CD4-positive, alpha-beta memory T cell (primary cell): ENCODE results near the gene KCNK13. TPM values are rescaled to one million over a fixed set of nuclear protein-coding genes. Genes with fewer than 3 reads are reported as not detected.

ENCODE experiments used
- CTCF ChIA-PET: fragments of 350-600 bp; sonication (Branson Sonifier 250); formaldehyde crosslinking; loops from one replicate; lab custom pipeline; 2021; ENCODE audit warnings: inconsistent platforms; ENCODE audit not compliant: partially characterized antibody; lab: Charles Lee
- POLR2A ChIA-PET: fragments of 350-600 bp; sonication (Branson Sonifier 250); formaldehyde crosslinking; loops from one replicate; lab custom pipeline; 2021; ENCODE audit not compliant: partially characterized antibody; lab: Charles Lee
- DNase-seq, 5 donors: peaks; one replicate each; pipeline versions ENCODE4 v3.0.0 to v3.0.0-alpha.2; 2020 to 2022; ENCODE audit warnings: mixed read lengths in 1 of 5
- H3K27ac ChIP-seq: one replicate; pipeline ENCODE4 v1.7.0; 2013; ENCODE audit warnings: low read depth, low read length
- H3K27me3 ChIP-seq: 2 replicates; pipeline ENCODE4 v1.7.0; 2013; ENCODE audit warnings: mild to moderate bottlenecking, low read length, moderate library complexity; ENCODE audit not compliant: insufficient read depth
- H3K36me3 ChIP-seq: 2 replicates; pipeline ENCODE4 v1.7.0; 2013; ENCODE audit warnings: mild to moderate bottlenecking, low read length, moderate library complexity; ENCODE audit not compliant: insufficient read depth
- H3K4me1 ChIP-seq: 2 replicates; pipeline ENCODE4 v1.7.0; 2013; ENCODE audit warnings: mild to moderate bottlenecking, low read length, moderate library complexity; ENCODE audit not compliant: insufficient read depth
- H3K4me3 ChIP-seq, 2 donors: one replicate each; pipeline ENCODE4 v1.7.0; 2013; ENCODE audit warnings: low read length in 2 of 2, mild to moderate bottlenecking in 1 of 2
- H3K9me3 ChIP-seq, 2 donors: one replicate each; pipeline ENCODE4 v1.7.0; 2013; ENCODE audit warnings: low read length in 2 of 2, control low read depth in 1 of 2; ENCODE audit not compliant: control insufficient read depth in 1 of 2
- H3K27ac Mint-ChIP-seq, 7 donors: one replicate each; pipeline ENCODE4 v1.8.0; 2020 to 2021; ENCODE audit warnings: mixed read lengths in 7 of 7, mild to moderate bottlenecking in 6 of 7, inconsistent platforms in 3 of 7, moderate library complexity in 3 of 7
- H3K27me3 Mint-ChIP-seq, 2 donors: one replicate each; pipeline ENCODE4 v1.8.0; 2020 to 2021; ENCODE audit warnings: mixed read lengths in 2 of 2
- H3K36me3 Mint-ChIP-seq, 2 donors: one replicate each; pipeline ENCODE4 v1.8.0; 2020 to 2021; ENCODE audit warnings: mixed read lengths in 2 of 2, inconsistent platforms in 1 of 2, mild to moderate bottlenecking in 1 of 2
- H3K4me1 Mint-ChIP-seq, 4 donors: one replicate each; pipeline ENCODE4 v1.8.0; 2020 to 2021; ENCODE audit warnings: mixed read lengths in 4 of 4, mild to moderate bottlenecking in 1 of 4
- H3K4me3 Mint-ChIP-seq, 8 donors: one replicate each; pipeline ENCODE4 v1.8.0; 2020 to 2021; ENCODE audit warnings: mixed read lengths in 8 of 8, mild to moderate bottlenecking in 7 of 8, moderate library complexity in 6 of 8, inconsistent platforms in 3 of 8
- H3K9me3 Mint-ChIP-seq, 8 donors: one replicate each; pipeline ENCODE4 v1.8.0; 2020 to 2021; ENCODE audit warnings: mixed read lengths in 8 of 8, mild to moderate bottlenecking in 5 of 8, inconsistent platforms in 3 of 8, moderate library complexity in 1 of 8
- intact Hi-C: fragments of 100-400 bp; cut with micrococcal nuclease; formaldehyde crosslinking; loops from one replicate; pipeline ENCODE4 v1.15.1; 2023
- polyA plus RNA-seq, 2 donors: library from polyadenylated mRNA; unstranded; fragments of 300-500 nt; fragmentation: Illumina TruSeq; gene quantifications; one replicate each; pipeline ENCODE4 v1.2.3, GENCODE V29; 2021
- total RNA-seq, 2 experiments: library from RNA; stranded (reverse); gene quantifications; one replicate each; pipeline ENCODE4 v1.2.3, GENCODE V29; 2021

Gene KCNK13
- total and polyA plus RNA-seq, 4 experiments from 2014 or later, result 0.17 TPM; not detected in 2

DNA sequence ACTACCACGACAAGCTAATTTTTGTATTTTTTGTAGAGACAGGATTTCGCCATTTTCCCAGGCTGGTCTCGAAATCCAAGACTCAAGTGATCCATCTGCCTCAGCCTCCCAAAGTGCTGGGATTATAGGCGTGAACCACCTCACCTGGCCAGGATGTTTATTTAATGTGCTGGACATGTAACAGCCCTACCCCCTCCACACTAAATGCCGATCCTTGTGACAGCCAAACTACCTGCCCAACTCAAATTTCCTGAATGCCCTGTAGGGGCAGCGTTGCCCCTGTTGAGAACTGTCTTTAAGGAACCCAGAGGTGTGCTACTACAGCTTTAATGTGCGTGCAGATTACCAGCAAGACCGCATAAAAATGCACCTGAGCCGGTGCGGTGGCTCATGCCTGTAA lies 48.1 kb downstream of the KCNK13 start:
- H3K4me3 ChIP-seq, result no peak overlapping the region
- ChIA-PET CTCF (interaction anchor here (1.3 kb wide), 1 partner anchor 9 kb away, joined by 3 read pairs; no protein-coding TSS in a partner anchor), POLR2A (no interaction called here)
- Mint-ChIP-seq H3K27me3 (peaks cover 9 to 24% of the 10 kb centered on the region in 2 donors), H3K36me3 (no peaks in the 10 kb centered on the region), H3K9me3 (peaks cover 0 to 2% (median 0%) of the 10 kb centered on the region in 8 donors), H3K27ac (no peak overlapping the region), H3K4me1 (no peaks in the 10 kb centered on the region), H3K4me3 (no peak overlapping the region)
- no peak overlapping the region for H3K27ac ChIP-seq
- no peaks in the 10 kb centered on the region for H3K27me3 ChIP-seq
- DNase-seq, result no peak
- H3K4me1 ChIP-seq, result no peaks in the 10 kb centered on the region
- no peaks in the 10 kb centered on the region for H3K9me3 ChIP-seq
- H3K36me3 ChIP-seq, result no peaks in the 10 kb centered on the region
- intact Hi-C loops, result no loop called here

DNA sequence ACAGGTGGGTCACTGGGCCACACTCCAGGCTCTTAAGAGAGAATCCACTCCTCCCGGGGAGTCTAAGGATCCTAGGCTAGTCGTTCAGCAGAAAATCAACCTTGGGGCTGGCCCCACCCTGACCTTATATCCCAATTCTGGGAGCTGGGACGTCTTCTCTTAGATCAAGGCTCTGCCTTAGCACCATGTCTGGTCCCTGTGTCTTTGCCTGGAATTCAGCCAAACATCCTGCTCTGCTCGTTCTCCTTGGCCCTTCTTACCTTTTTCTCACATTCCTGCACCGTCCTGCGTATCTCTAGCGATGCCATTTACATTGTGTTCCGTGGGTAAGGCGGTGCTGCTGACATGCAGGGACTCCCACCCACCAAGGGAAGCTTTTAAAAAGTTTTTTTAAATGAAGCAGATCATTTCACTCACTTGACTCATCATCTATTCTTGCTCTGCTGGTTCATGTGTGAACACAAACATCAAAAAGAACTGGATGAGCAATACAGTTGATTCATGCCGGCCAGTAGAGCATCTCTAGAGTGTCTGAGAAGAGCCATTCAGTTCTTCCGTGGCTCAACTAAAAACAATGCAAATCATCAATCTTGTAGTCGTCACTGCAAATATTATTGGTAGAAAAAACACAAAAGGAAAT lies 50.2 kb downstream of the KCNK13 start:
- H3K4me1 ChIP-seq, result no peaks in the 10 kb centered on the region
- H3K27ac ChIP-seq, result no peak overlapping the region
- peaks cover 0 to 2% (median 0%) of the 10 kb centered on the region in 8 donors for H3K9me3 Mint-ChIP-seq
- no peak overlapping the region for H3K4me3 Mint-ChIP-seq
- H3K4me3 ChIP-seq, result no peak overlapping the region
- H3K27me3 ChIP-seq, result no peaks in the 10 kb centered on the region
- intact Hi-C loops, result no loop called here
- CTCF ChIA-PET, result no interaction called here
- H3K27me3 Mint-ChIP-seq, result peaks cover 17 to 30% of the 10 kb centered on the region in 2 donors
- POLR2A ChIA-PET, result no interaction called here
- no peaks in the 10 kb centered on the region for H3K4me1 Mint-ChIP-seq
- H3K36me3 ChIP-seq, result no peaks in the 10 kb centered on the region
- no peaks in the 10 kb centered on the region for H3K36me3 Mint-ChIP-seq
- H3K27ac Mint-ChIP-seq, result no peak overlapping the region
- H3K9me3 ChIP-seq, result no peaks in the 10 kb centered on the region
- DNase-seq, result no peak

DNA sequence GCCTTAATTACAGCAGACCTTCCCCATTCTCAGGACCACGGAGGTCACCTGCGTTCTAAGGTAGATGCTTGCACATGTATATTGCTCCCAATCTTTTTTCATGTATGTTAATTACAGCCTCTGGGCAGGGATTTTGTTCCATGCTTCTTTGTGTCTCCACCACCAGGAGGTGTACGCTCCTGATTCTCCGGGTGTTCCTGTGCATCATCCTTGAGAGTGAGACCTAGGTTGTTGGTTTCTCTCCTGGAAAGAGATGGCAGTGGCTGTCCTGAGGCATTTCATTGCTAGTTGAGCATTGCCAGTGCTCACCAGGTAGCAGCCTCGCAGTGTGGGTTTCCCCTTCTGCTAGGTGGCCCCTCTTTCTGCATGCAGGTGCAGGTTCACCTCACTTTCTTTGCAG lies 52.8 kb downstream of the KCNK13 start:
- Mint-ChIP-seq H3K9me3 (peaks cover 0 to 2% (median 0%) of the 10 kb centered on the region in 8 donors), H3K27ac (no peak overlapping the region), H3K4me3 (no peak overlapping the region), H3K4me1 (no peaks in the 10 kb centered on the region), H3K36me3 (no peaks in the 10 kb centered on the region), H3K27me3 (peaks cover 20 to 34% of the 10 kb centered on the region in 2 donors)
- intact Hi-C loops, result no loop called here
- Histone ChIP-seq H3K4me3 (no peak overlapping the region), H3K9me3 (no peaks in the 10 kb centered on the region), H3K36me3 (no peaks in the 10 kb centered on the region), H3K27me3 (no peaks in the 10 kb centered on the region), H3K4me1 (no peaks in the 10 kb centered on the region), H3K27ac (no peak overlapping the region)
- DNase-seq, result no peak
- CTCF ChIA-PET, result no interaction called here
- POLR2A ChIA-PET, result no interaction called here

GRCh38 chr14:90115780-90116179 lies 54.0 kb downstream of the KCNK13 start:
- H3K4me3 Mint-ChIP-seq, result no peak overlapping the region
- Histone ChIP-seq H3K4me1 (no peaks in the 10 kb centered on the region), H3K27ac (no peak overlapping the region), H3K9me3 (no peaks in the 10 kb centered on the region), H3K27me3 (no peaks in the 10 kb centered on the region), H3K36me3 (no peaks in the 10 kb centered on the region), H3K4me3 (no peak overlapping the region)
- H3K36me3 Mint-ChIP-seq, result no peaks in the 10 kb centered on the region
- intact Hi-C loops, result no loop called here
- H3K27ac Mint-ChIP-seq, result no peak overlapping the region
- H3K27me3 Mint-ChIP-seq, result peaks cover 18 to 35% of the 10 kb centered on the region in 2 donors
- no peak for DNase-seq
- ChIA-PET CTCF (no interaction called here), POLR2A (no interaction called here)
- H3K9me3 Mint-ChIP-seq, result peaks cover 0 to 2% (median 0%) of the 10 kb centered on the region in 8 donors
- no peaks in the 10 kb centered on the region for H3K4me1 Mint-ChIP-seq

- no peaks in the 10 kb centered on the region for H3K27me3 ChIP-seq
- no peak for DNase-seq
- H3K9me3 ChIP-seq, result no peaks in the 10 kb centered on the region
- H3K4me3 ChIP-seq, result no peak overlapping the region
- no peaks in the 10 kb centered on the region for H3K36me3 ChIP-seq
- no peak overlapping the region for H3K27ac ChIP-seq
- H3K4me1 ChIP-seq, result no peaks in the 10 kb centered on the region
- Mint-ChIP-seq H3K27me3 (peaks cover 18 to 29% of the 10 kb centered on the region in 2 donors), H3K36me3 (no peaks in the 10 kb centered on the region), H3K27ac (no peak overlapping the region), H3K9me3 (peaks cover 0 to 2% (median 0%) of the 10 kb centered on the region in 8 donors), H3K4me3 (no peak overlapping the region), H3K4me1 (no peaks in the 10 kb centered on the region)
- intact Hi-C loops, result no loop called here
- ChIA-PET CTCF (no interaction called here), POLR2A (no interaction called here)
These were observed 54.6 kb downstream of the KCNK13 start for GRCh38 chr14:90116444-90116843.

- Mint-ChIP-seq H3K27me3 (peaks cover 18% of the 10 kb centered on the region in 2 donors), H3K4me3 (no peak overlapping the region), H3K27ac (no peak overlapping the region), H3K9me3 (no peaks in the 10 kb centered on the region), H3K36me3 (no peaks in the 10 kb centered on the region), H3K4me1 (no peaks in the 10 kb centered on the region)
- intact Hi-C loops, result no loop called here
- Histone ChIP-seq H3K4me1 (no peaks in the 10 kb centered on the region), H3K27me3 (no peaks in the 10 kb centered on the region), H3K36me3 (no peaks in the 10 kb centered on the region), H3K9me3 (no peaks in the 10 kb centered on the region), H3K27ac (no peak overlapping the region), H3K4me3 (no peak overlapping the region)
- ChIA-PET CTCF (interaction anchor here (1.2 kb wide), 1 partner anchor 8 kb away, joined by 3 read pairs; no protein-coding TSS in a partner anchor), POLR2A (no interaction called here)
- no peak for DNase-seq
These were observed 56.2 kb downstream of the KCNK13 start for GRCh38 chr14:90118027-90118426.

DNA sequence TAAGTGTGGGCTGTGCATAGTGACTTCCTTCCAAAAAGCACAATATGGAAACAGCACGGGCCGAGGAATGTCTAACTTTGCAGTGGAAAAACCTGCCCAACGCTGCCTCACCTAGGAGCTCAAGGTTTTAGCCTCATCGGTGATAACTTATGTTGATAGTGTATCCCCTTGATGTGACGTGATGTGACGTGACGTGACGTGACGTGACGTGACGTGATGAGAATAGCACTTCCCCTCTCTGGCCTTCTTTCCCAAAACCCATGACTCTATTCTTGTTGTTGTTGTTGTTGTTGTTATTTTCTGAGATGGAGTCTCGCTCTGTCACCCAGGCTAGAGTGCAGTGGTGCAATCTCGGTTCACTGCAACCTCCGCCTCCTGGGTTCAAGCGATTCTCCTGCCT lies 64.5 kb downstream of the KCNK13 start:
- H3K4me1 Mint-ChIP-seq, result no peaks in the 10 kb centered on the region
- no peak for DNase-seq
- H3K27ac ChIP-seq, result no peak overlapping the region
- no peak overlapping the region for H3K4me3 Mint-ChIP-seq
- H3K4me3 ChIP-seq, result no peak overlapping the region
- CTCF ChIA-PET, result no interaction called here
- peaks cover 8 to 17% of the 10 kb centered on the region in 2 donors for H3K27me3 Mint-ChIP-seq
- H3K27ac Mint-ChIP-seq, result no peak overlapping the region
- H3K9me3 ChIP-seq, result no peaks in the 10 kb centered on the region
- no peaks in the 10 kb centered on the region for H3K27me3 ChIP-seq
- no peaks in the 10 kb centered on the region for H3K36me3 ChIP-seq
- intact Hi-C loops, result no loop called here
- POLR2A ChIA-PET, result no interaction called here
- no peaks in the 10 kb centered on the region for H3K9me3 Mint-ChIP-seq
- H3K36me3 Mint-ChIP-seq, result no peaks in the 10 kb centered on the region
- no peaks in the 10 kb centered on the region for H3K4me1 ChIP-seq
